ACC112 (cell line): ENCODE results near the gene STXBP3.

ENCODE experiments used
- H2AFZ ChIP-seq: fragments of 200-600 bp; sonication (generic); one replicate; pipeline ENCODE4 v1.6.0; 2017; ENCODE audit warnings: antibody characterized with exemption, low read length; ENCODE audit not compliant: unreplicated experiment
- H3K27ac ChIP-seq: fragments of 200-600 bp; sonication (generic); 2 replicates; pipeline ENCODE4 v1.5.1; 2014; ENCODE audit warnings: low read depth, mild to moderate bottlenecking, antibody characterized with exemption, low read length, moderate library complexity
- H3K27me3 ChIP-seq: fragments of 200-600 bp; sonication (generic); 2 replicates; pipeline ENCODE4 v1.6.1; 2014; ENCODE audit warnings: mild to moderate bottlenecking, antibody characterized with exemption, low read length, moderate library complexity, mixed read lengths; ENCODE audit not compliant: insufficient read depth
- H3K36me3 ChIP-seq: fragments of 200-600 bp; sonication (generic); 2 replicates; pipeline ENCODE4 v1.6.1; 2016; ENCODE audit warnings: mild to moderate bottlenecking, antibody characterized with exemption, low read length, moderate library complexity, mixed read lengths; ENCODE audit not compliant: insufficient read depth
- H3K4me1 ChIP-seq: fragments of 200-600 bp; sonication (generic); one replicate; pipeline ENCODE4 v1.6.1; 2016; ENCODE audit warnings: low read length, mixed read lengths; ENCODE audit not compliant: insufficient read depth, unreplicated experiment, control insufficient read depth
- H3K4me3 ChIP-seq: fragments of 200-600 bp; sonication (generic); 2 replicates; pipeline ENCODE4 v1.5.1; 2014; ENCODE audit warnings: mild to moderate bottlenecking, low read depth, low read length
- H3K79me2 ChIP-seq: fragments of 200-600 bp; sonication (generic); one replicate; pipeline ENCODE4 v1.6.0; 2016; ENCODE audit warnings: low read length; ENCODE audit not compliant: control insufficient read depth, unreplicated experiment, insufficient read depth

STXBP3 gene

GRCh38 chr1:108858230-108858950 is 111.9 kb downstream of the STXBP3 start:
- peaks cover 2% of the 10 kb centered on the region for H3K4me1 ChIP-seq
- no peaks in the 10 kb centered on the region for H3K27me3 ChIP-seq
- H3K79me2 ChIP-seq: no peaks in the 10 kb centered on the region
- no peak overlapping the region for H3K4me3 ChIP-seq
- no peaks in the 10 kb centered on the region for H3K36me3 ChIP-seq
- H3K27ac ChIP-seq: no peak overlapping the region
- H2AFZ ChIP-seq: no peak overlapping the region
